HG02840 (cell line): ENCODE results near the gene STIMATE.

Experiments used
- ATAC-seq: cut with Tn5 transposase; IDR thresholded peaks from one replicate; pipeline ENCODE4 v1.9.1; 2021; ENCODE audit warnings: mild to moderate bottlenecking, moderate library complexity, moderate number of reproducible peaks; ENCODE audit not compliant: unreplicated experiment, low FRiP score

Gene STIMATE

GRCh38 chr3:52872245-52872644, 25.1 kb downstream of the STIMATE start:
- no peak for ATAC-seq

- no peak for ATAC-seq
Measured at GRCh38 chr3:52871761-52872160, 25.6 kb downstream of the STIMATE start.

- ATAC-seq, result no peak
Measured at GRCh38 chr3:52870471-52870870, 26.9 kb downstream of the STIMATE start.

GRCh38 chr3:52866427-52866826, 30.9 kb downstream of the STIMATE start:
- ATAC-seq, result no peak

GRCh38 chr3:52865994-52866393, 31.4 kb downstream of the STIMATE start:
- ATAC-seq, result no peak

GRCh38 chr3:52860424-52860768, 37.0 kb downstream of the STIMATE start:
- no peak for ATAC-seq

- ATAC-seq, result no peak
Measured at GRCh38 chr3:52859686-52860423, 37.5 kb downstream of the STIMATE start.

- no peak for ATAC-seq
Measured at GRCh38 chr3:52857864-52858263, 39.5 kb downstream of the STIMATE start.

GRCh38 chr3:52857133-52857532, 40.2 kb downstream of the STIMATE start:
- no peak for ATAC-seq

GRCh38 chr3:52856666-52857065, 40.7 kb downstream of the STIMATE start:
- ATAC-seq, result no peak

GRCh38 chr3:52854013-52854412, 43.3 kb downstream of the STIMATE start:
- no peak for ATAC-seq

GRCh38 chr3:52852419-52852818, 44.9 kb downstream of the STIMATE start:
- no peak for ATAC-seq

GRCh38 chr3:52851348-52851747, 46.0 kb downstream of the STIMATE start:
- ATAC-seq, result no peak

GRCh38 chr3:52849656-52850055, 47.7 kb downstream of the STIMATE start:
- no peak for ATAC-seq

GRCh38 chr3:52848617-52849016, 48.7 kb downstream of the STIMATE start:
- no peak for ATAC-seq

GRCh38 chr3:52847726-52848125, 49.6 kb downstream of the STIMATE start:
- no peak for ATAC-seq

- no peak for ATAC-seq
Measured at GRCh38 chr3:52847241-52847640, 50.1 kb downstream of the STIMATE start.

- no peak for ATAC-seq
Measured at GRCh38 chr3:52846432-52846965, 50.8 kb downstream of the STIMATE start.

GRCh38 chr3:52845691-52846431, 51.5 kb downstream of the STIMATE start:
- ATAC-seq, result no peak

GRCh38 chr3:52845157-52845556, 52.2 kb downstream of the STIMATE start:
- ATAC-seq, result no peak

- no peak for ATAC-seq
Measured at GRCh38 chr3:52844290-52844975, 52.9 kb downstream of the STIMATE start.
